Skeletal muscle tissue (tissue), 4 donors: ENCODE data around the gene CDC27. TPM values are rescaled to one million over a fixed set of nuclear protein-coding genes. Genes with fewer than 3 reads are reported as not detected.

Experiments used
- H3K27ac ChIP-seq: one replicate; pipeline ENCODE4 v1.7.0; 2013; ENCODE audit warnings: mild to moderate bottlenecking, low read depth, low read length, inconsistent platforms
- H3K27me3 ChIP-seq, 3 donors: one replicate each; pipeline ENCODE4 v1.7.0; 2013; ENCODE audit warnings: low read length in 3 of 3; ENCODE audit not compliant: control insufficient read depth in 3 of 3, insufficient read depth in 3 of 3
- H3K36me3 ChIP-seq, 3 donors: one replicate each; pipeline ENCODE4 v1.7.0; 2013; ENCODE audit warnings: low read length in 3 of 3; ENCODE audit not compliant: control insufficient read depth in 3 of 3, insufficient read depth in 3 of 3
- H3K4me1 ChIP-seq, 3 donors: one replicate each; pipeline ENCODE4 v1.7.0; 2013; ENCODE audit warnings: low read length in 3 of 3, mild to moderate bottlenecking in 3 of 3; ENCODE audit not compliant: control insufficient read depth in 3 of 3, insufficient read depth in 3 of 3
- H3K4me3 ChIP-seq, 3 donors: one replicate each; pipeline ENCODE4 v1.7.0; 2013; ENCODE audit warnings: low read length in 3 of 3
- H3K9ac ChIP-seq, 3 donors: one replicate each; pipeline ENCODE4 v1.7.0; 2013; ENCODE audit warnings: low read length in 3 of 3, mild to moderate bottlenecking in 3 of 3, moderate library complexity in 2 of 3, low read depth in 1 of 3
- H3K9me3 ChIP-seq, 3 donors: one replicate each; pipeline ENCODE4 v1.7.0; 2013; ENCODE audit warnings: low read length in 3 of 3; ENCODE audit not compliant: control insufficient read depth in 3 of 3
- total RNA-seq: library from RNA; depleted of rRNA; stranded (reverse); fragments of >200 nt; gene quantifications from one replicate; pipeline ENCODE4 v1.2.3, GENCODE V29; 2014
- donor health status: Osteomylitis.

CDC27 gene
- total RNA-seq, 1 donor from 2014 or later: 71.0 TPM

DNA sequence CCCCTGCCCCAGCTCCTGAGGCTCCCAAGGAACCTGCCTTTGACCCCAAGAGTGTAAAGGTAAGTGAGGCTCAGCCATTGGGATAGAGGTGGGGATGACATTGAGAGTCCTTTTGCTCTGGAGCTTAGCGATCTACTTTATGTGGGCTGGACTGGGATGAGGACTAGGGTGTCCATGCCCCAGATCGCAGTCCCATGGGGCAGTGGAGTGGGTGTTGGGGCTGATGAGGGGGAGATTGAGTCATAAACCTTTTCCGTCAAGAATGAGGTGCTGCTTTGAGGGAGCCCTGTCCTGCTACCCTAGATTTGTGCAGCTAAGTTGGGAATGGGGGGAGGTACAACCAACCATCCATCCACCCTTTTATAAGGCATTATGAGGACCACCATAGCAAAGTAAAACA is 20.4 kb upstream of the CDC27 start:
- no peak overlapping the region for H3K9ac ChIP-seq
- H3K4me1 ChIP-seq: peaks cover 20 to 25% (median 22%) of the 10 kb centered on the region in 3 donors
- H3K27me3 ChIP-seq: no peaks in the 10 kb centered on the region
- H3K27ac ChIP-seq: no peak overlapping the region
- no peaks in the 10 kb centered on the region for H3K9me3 ChIP-seq
- no peak overlapping the region for H3K4me3 ChIP-seq
- H3K36me3 ChIP-seq: no peaks in the 10 kb centered on the region

GRCh38 chr17:47208744-47209488 is 19.8 kb upstream of the CDC27 start, which contains the start of gene MYL4:
MYL4 (plus strand) TSS chr17:47209348; CDS start chr17:47209423, 75 bp downstream.
- Histone ChIP-seq H3K4me3 (no peak within 1 kb of the TSS), H3K4me1 (peaks cover 26 to 31% (median 27%) of the 10 kb centered on the region in 3 donors), H3K36me3 (no peaks in the 10 kb centered on the region), H3K27ac (no peak within 1 kb of the TSS), H3K9me3 (no peaks in the 10 kb centered on the region), H3K9ac (peak within 1 kb of the TSS in 1 of 3 donors; percentile 33), H3K27me3 (no peaks in the 10 kb centered on the region)

GRCh38 chr17:47207143-47208067 is 18.3 kb upstream of the CDC27 start:
- H3K4me3 ChIP-seq: no peak overlapping the region
- H3K27ac ChIP-seq: no peak overlapping the region
- no peaks in the 10 kb centered on the region for H3K27me3 ChIP-seq
- H3K4me1 ChIP-seq: peaks cover 30 to 35% (median 32%) of the 10 kb centered on the region in 3 donors
- no peak overlapping the region for H3K9ac ChIP-seq
- H3K9me3 ChIP-seq: no peaks in the 10 kb centered on the region
- H3K36me3 ChIP-seq: no peaks in the 10 kb centered on the region

GRCh38 chr17:47205419-47205963 is 16.4 kb upstream of the CDC27 start:
- H3K27ac ChIP-seq: peak overlapping the region; percentile 84
- no peaks in the 10 kb centered on the region for H3K9me3 ChIP-seq
- H3K27me3 ChIP-seq: no peaks in the 10 kb centered on the region
- no peaks in the 10 kb centered on the region for H3K36me3 ChIP-seq
- peak overlapping the region; percentile 53 to 66 (median 57) for H3K4me3 ChIP-seq
- peak overlapping the region; percentile 45 to 71 (median 55) for H3K9ac ChIP-seq
- H3K4me1 ChIP-seq: peaks cover 28 to 30% (median 30%) of the 10 kb centered on the region in 3 donors

DNA sequence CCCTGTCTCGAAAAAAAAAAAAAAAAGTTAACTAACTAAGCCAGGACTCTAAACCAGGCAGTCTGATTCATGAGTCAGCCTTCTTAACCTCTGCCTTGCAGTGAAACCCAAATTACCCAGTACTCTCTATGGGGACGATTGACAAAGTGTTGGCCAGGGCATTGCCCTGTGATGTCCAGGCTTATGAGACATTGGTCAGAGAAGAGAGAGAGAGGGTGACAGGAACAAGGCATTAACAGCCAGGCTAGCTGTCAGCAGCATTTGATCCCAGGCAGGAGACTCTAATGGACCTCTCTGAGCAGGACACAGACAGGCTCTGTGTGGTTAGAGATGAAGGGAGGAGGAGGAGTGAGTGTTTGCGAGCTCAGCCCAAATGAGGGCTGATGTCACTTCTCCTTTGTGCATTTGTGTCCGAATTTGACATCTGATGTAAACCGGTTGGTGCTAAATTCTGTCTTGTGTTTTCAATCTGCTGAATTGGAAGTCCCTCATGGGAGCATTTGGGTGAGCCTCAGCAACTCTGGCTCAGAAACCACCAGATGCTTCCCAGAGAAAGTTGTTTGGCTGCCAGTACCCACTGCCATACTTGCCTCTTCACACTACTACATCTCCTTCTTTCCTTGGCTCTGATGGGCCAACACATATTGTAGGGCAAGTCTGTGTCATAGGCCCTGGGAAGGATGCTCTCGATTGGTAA is 15.8 kb upstream of the CDC27 start:
- Histone ChIP-seq H3K36me3 (no peaks in the 10 kb centered on the region), H3K4me1 (peaks cover 23 to 24% (median 24%) of the 10 kb centered on the region in 3 donors), H3K27ac (peak overlapping the region; percentile 84), H3K9ac (peak overlapping the region; percentile 45 to 71 (median 55)), H3K4me3 (peak overlapping the region; percentile 53 to 66 (median 57)), H3K27me3 (no peaks in the 10 kb centered on the region), H3K9me3 (no peaks in the 10 kb centered on the region)

GRCh38 chr17:47203984-47204721 is 15.1 kb upstream of the CDC27 start:
- peak overlapping the region in 2 of 3 donors; percentile 3 to 45 for H3K9ac ChIP-seq
- no peaks in the 10 kb centered on the region for H3K9me3 ChIP-seq
- H3K27me3 ChIP-seq: no peaks in the 10 kb centered on the region
- no peak overlapping the region for H3K4me3 ChIP-seq
- peaks cover 23 to 24% (median 24%) of the 10 kb centered on the region in 3 donors for H3K4me1 ChIP-seq
- no peaks in the 10 kb centered on the region for H3K36me3 ChIP-seq
- peak overlapping the region; percentile 84 for H3K27ac ChIP-seq

DNA sequence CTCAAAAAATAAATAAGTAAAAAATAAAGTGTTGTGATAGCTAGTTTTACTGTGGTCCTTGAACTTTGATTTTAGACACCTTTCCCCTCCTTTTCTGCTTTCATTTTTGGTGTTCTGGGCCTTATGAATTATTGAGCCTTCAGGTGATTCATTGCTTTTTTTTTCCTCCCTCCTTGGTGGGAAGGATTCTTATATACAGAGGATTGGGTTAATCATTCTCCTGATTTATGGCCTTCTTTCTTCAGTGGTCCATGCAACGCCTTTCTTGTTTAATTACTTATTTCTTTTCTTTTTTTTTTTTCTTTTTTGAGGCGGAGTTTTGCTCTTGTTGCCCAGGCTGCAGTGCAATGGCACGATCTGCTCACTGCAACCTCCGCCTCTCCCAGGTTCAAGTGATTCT is 12.1 kb upstream of the CDC27 start:
- H3K9ac ChIP-seq: no peak overlapping the region
- H3K4me3 ChIP-seq: no peak overlapping the region
- H3K27me3 ChIP-seq: no peaks in the 10 kb centered on the region
- H3K4me1 ChIP-seq: peaks cover 23 to 24% (median 24%) of the 10 kb centered on the region in 3 donors
- H3K27ac ChIP-seq: no peak overlapping the region
- no peaks in the 10 kb centered on the region for H3K36me3 ChIP-seq
- no peaks in the 10 kb centered on the region for H3K9me3 ChIP-seq

GRCh38 chr17:47200325-47200664 is 11.2 kb upstream of the CDC27 start:
- Histone ChIP-seq H3K36me3 (no peaks in the 10 kb centered on the region), H3K27ac (no peak overlapping the region), H3K4me3 (no peak overlapping the region), H3K9ac (no peak overlapping the region), H3K27me3 (no peaks in the 10 kb centered on the region), H3K4me1 (peaks cover 17 to 18% (median 17%) of the 10 kb centered on the region in 3 donors), H3K9me3 (no peaks in the 10 kb centered on the region)
